Neural crest cell (in vitro differentiated cells): ENCODE data around the gene ADORA2B. TPM values are rescaled to one million over a fixed set of nuclear protein-coding genes. Genes with fewer than 3 reads are reported as not detected.
A peak's percentile ranks its signal among the peaks of the same experiment; 100 is the strongest.
"Not testable (repeated sequence)": the region's sequence is repeated elsewhere in the genome, so short reads cannot be mapped to it uniquely, and the experiment has no call there.

ENCODE experiments used
- DNase-seq: peaks from one replicate; pipeline ENCODE4 v3.0.0; 2021; ENCODE audit warnings: low read depth, mixed read lengths, low spot score
- H3K27ac Mint-ChIP-seq: one replicate; pipeline ENCODE4 v1.8.0; 2021; ENCODE audit warnings: mild to moderate bottlenecking, mixed read lengths; ENCODE audit not compliant: unreplicated experiment
- H3K27me3 Mint-ChIP-seq: 2 replicates; pipeline ENCODE4 v1.8.0; 2021; ENCODE audit warnings: low read depth, mild to moderate bottlenecking, mixed read lengths
- H3K36me3 Mint-ChIP-seq: 2 replicates; pipeline ENCODE4 v1.8.0; 2021; ENCODE audit warnings: low read depth, mild to moderate bottlenecking, mixed read lengths
- H3K4me1 Mint-ChIP-seq: 2 replicates; pipeline ENCODE4 v1.8.0; 2021; ENCODE audit warnings: mixed read lengths
- H3K4me3 Mint-ChIP-seq: one replicate; pipeline ENCODE4 v1.8.0; 2021; ENCODE audit warnings: mild to moderate bottlenecking, mixed read lengths
- H3K9me3 Mint-ChIP-seq: 2 replicates; pipeline ENCODE4 v1.8.0; 2021; ENCODE audit warnings: mixed read lengths
- total RNA-seq: library from RNA; stranded (reverse); gene quantifications from 2 replicates; pipeline ENCODE4 v1.2.1, GENCODE V29; 2021
- TF ChIP-seq, protein P1 (sequence below): fragments of 200-600 bp; sonication (generic); conservative IDR thresholded peaks from 2 replicates; pipeline ENCODE4 v1.5.0; 2021; ENCODE audit warnings: antibody characterized with exemption, mild to moderate bottlenecking

Gene ADORA2B
- total RNA-seq, 1 donor from 2014 or later = 0.98 TPM

GRCh38 chr17:15977894-15978293 lies 33.0 kb downstream of the ADORA2B start:
- no peak for DNase-seq
- Mint-ChIP-seq H3K27me3 (no peaks in the 10 kb centered on the region), H3K4me3 (no peak overlapping the region), H3K36me3 (peaks cover 38% of the 10 kb centered on the region), H3K4me1 (peaks cover 4% of the 10 kb centered on the region), H3K9me3 (no peaks in the 10 kb centered on the region), H3K27ac (no peak overlapping the region)
- TF ChIP-seq, protein P1, sequence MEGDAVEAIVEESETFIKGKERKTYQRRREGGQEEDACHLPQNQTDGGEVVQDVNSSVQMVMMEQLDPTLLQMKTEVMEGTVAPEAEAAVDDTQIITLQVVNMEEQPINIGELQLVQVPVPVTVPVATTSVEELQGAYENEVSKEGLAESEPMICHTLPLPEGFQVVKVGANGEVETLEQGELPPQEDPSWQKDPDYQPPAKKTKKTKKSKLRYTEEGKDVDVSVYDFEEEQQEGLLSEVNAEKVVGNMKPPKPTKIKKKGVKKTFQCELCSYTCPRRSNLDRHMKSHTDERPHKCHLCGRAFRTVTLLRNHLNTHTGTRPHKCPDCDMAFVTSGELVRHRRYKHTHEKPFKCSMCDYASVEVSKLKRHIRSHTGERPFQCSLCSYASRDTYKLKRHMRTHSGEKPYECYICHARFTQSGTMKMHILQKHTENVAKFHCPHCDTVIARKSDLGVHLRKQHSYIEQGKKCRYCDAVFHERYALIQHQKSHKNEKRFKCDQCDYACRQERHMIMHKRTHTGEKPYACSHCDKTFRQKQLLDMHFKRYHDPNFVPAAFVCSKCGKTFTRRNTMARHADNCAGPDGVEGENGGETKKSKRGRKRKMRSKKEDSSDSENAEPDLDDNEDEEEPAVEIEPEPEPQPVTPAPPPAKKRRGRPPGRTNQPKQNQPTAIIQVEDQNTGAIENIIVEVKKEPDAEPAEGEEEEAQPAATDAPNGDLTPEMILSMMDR = no peak

DNA sequence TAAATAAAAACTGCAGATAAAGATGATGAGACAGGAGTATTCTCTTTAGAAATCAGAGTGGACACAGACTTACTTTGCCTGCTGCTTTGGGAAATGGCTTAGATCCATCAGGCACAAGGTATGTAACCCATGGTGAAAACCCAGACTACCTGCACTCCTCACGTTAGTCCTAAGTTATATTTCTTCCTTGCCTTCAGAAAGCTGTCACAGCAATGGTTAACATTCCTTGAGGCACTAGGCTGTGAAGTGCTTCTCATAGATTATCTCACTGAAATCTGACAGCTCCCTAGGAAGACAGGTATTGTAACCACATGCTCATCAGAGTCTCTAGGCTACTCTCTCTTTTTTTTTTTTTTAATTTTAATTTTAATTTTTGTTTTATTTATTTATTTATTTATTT lies 33.7 kb downstream of the ADORA2B start:
- no peaks in the 10 kb centered on the region for H3K9me3 Mint-ChIP-seq
- peaks cover 38% of the 10 kb centered on the region for H3K36me3 Mint-ChIP-seq
- no peak overlapping the region for H3K27ac Mint-ChIP-seq
- DNase-seq = no peak
- H3K4me3 Mint-ChIP-seq = no peak overlapping the region
- TF ChIP-seq, protein P1 = no peak
- peaks cover 4% of the 10 kb centered on the region for H3K4me1 Mint-ChIP-seq
- no peaks in the 10 kb centered on the region for H3K27me3 Mint-ChIP-seq

- not testable (repeated sequence) for H3K9me3 Mint-ChIP-seq, DNase-seq, H3K4me1 Mint-ChIP-seq, H3K4me3 Mint-ChIP-seq, H3K27me3 Mint-ChIP-seq, H3K27ac Mint-ChIP-seq
- peaks cover 41% of the 10 kb centered on the region for H3K36me3 Mint-ChIP-seq
Measured at GRCh38 chr17:15979013-15979412, 34.1 kb downstream of the ADORA2B start.

DNA sequence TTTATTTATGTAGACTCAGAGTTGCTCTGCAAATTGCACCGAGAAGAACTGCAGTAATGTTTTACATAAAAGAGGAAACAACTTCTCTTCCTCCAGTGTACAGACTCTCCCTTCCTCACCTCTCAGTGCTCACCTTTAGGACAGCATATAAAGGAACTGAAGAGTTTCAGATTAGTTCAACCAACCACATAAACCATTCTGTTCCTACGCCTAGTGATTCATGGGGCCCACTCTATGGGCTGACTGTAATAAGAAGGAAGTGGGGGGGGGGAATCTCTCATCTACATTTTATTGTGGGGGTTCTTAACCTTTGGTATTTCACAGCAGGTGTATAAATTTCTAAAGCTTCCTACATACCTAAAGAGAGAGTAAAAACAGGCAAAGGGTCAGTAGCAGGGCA lies 36.3 kb downstream of the ADORA2B start:
- H3K36me3 Mint-ChIP-seq = peaks cover 31% of the 10 kb centered on the region

GRCh38 chr17:15981646-15982580 lies 37.0 kb downstream of the ADORA2B start:
- Mint-ChIP-seq H3K27ac (peak overlapping the region; percentile 44), H3K27me3 (no peaks in the 10 kb centered on the region), H3K36me3 (peaks cover 35% of the 10 kb centered on the region), H3K4me1 (peaks cover 4% of the 10 kb centered on the region), H3K4me3 (no peak overlapping the region), H3K9me3 (no peaks in the 10 kb centered on the region)
- DNase-seq = no peak
- TF ChIP-seq, protein P1 = no peak

More for the DNA sequence above, 36.3 kb downstream of the ADORA2B start:
- no peak overlapping the region for H3K27ac Mint-ChIP-seq
- TF ChIP-seq, protein P1 = no peak
- no peaks in the 10 kb centered on the region for H3K27me3 Mint-ChIP-seq
- no peaks in the 10 kb centered on the region for H3K9me3 Mint-ChIP-seq
- no peak overlapping the region for H3K4me3 Mint-ChIP-seq
- DNase-seq = no peak
- peaks cover 4% of the 10 kb centered on the region for H3K4me1 Mint-ChIP-seq

DNA sequence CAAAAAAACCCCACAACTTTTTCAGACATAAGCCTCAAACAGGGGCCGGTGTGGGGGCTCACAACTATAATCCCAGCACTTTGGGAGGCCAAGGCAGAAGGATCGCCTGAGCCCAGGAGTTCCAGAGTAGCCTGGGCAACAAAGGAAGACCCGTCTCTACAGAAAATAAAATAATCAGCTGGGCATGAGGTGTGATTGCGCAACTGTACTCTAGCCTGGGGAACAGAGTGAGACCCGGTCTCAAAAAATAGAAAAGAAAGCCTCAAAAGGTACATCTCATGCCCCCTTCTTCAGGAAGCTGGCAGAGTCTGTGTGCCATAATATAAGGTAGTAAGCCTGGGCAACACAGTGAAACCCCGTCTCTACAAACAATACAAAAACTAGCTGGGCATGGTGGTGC lies 51.4 kb downstream of the ADORA2B start:
- peaks cover 2% of the 10 kb centered on the region for H3K9me3 Mint-ChIP-seq
- TF ChIP-seq, protein P1 = no peak
- no peak overlapping the region for H3K27ac Mint-ChIP-seq
- H3K4me1 Mint-ChIP-seq = peaks cover 22% of the 10 kb centered on the region
- H3K27me3 Mint-ChIP-seq = no peaks in the 10 kb centered on the region
- H3K4me3 Mint-ChIP-seq = no peak overlapping the region
- DNase-seq = no peak
- peaks cover 9% of the 10 kb centered on the region for H3K36me3 Mint-ChIP-seq
